HTR-8/SVneo (cell line): ENCODE measurements around the gene KCNJ3.

ENCODE experiments used
- DNase-seq: peaks from one replicate; pipeline ENCODE4 v3.0.0; 2011; ENCODE audit warnings: low spot score, mixed read lengths; ENCODE audit not compliant: insufficient read length
- FAIRE-seq: peaks from 2 replicates; lab custom pipeline; 2011; peaks lifted over from hg19 to GRCh38; lab: Jason Lieb, UNC

KCNJ3 gene

DNA sequence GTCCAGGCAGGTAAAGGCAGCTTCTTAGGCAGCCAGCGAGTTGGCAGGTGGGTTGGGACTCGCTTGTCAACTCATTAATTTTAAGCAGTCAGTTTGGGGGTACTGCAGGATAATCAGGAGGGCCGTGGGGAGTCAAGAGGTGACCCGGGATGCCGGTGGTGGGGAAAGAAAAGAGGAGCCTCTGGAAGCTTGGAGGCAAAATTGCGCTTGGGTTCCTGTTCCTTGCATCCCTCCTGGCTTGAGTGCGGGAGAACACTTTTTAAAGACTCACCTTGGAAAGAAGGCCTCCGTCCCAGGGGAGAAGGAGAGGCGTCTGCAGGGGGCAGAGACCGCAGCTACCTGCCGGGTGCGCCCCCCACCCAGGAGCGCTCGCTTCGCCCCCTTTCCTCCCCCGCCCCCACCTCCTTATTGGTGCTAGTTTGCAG lies at the start of gene KCNJ3:
KCNJ3 (plus strand) TSS at position 400 of the 425 bp plus-strand sequence. CDS start 81 bp downstream, outside the sequence.
- no peak for FAIRE-seq
- DNase-seq = no peak

DNA sequence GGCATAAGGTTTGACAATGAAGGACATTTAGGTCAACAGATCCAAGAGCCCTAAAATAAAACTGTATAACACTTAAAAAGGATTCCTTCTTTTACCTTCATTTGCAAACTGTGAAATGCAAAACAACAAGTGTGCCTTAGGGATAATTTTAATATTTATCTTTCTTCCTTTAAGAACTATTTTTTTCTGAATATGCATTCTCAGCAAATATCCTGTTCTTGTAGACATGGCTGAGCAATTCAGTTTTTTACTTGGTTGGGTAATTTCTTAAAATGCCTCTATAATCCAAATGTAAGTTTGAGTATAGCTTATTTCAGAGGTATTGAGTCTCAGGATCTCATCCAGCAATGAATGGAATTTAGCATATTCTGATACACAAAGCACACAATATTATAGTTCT lies 43.0 kb upstream of the KCNJ3 start:
- FAIRE-seq (no peak), DNase-seq (no peak)

GRCh38 chr2:154658854-154659253 lies 39.6 kb upstream of the KCNJ3 start:
- FAIRE-seq (no peak), DNase-seq (no peak)

- FAIRE-seq = no peak
Measured at GRCh38 chr2:154664248-154664647, 34.2 kb upstream of the KCNJ3 start.

DNA sequence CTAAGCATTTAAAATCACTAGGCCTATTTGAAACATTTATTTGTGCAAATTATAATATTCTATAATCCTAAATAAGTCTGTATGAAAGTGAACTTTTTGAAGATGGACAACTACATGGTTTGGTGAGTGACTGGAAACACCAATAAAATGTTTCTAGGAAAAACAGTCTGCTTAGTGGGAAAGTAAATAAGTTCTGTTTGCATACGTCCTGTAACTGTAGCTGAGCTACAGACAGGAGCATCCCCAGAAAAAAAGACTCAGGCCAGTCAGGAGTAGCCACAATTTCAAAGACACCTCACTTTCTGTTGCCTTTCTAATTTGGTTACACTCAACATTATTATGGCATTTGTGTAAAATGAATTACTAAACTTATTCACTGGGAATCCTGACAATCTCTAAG lies 28.4 kb upstream of the KCNJ3 start:
- no peak for FAIRE-seq
- no peak for DNase-seq

More at GRCh38 chr2:154664248-154664647, 34.2 kb upstream of the KCNJ3 start:
- no peak for DNase-seq

- no peak for FAIRE-seq
Measured at GRCh38 chr2:154673694-154674093, 24.8 kb upstream of the KCNJ3 start.

DNA sequence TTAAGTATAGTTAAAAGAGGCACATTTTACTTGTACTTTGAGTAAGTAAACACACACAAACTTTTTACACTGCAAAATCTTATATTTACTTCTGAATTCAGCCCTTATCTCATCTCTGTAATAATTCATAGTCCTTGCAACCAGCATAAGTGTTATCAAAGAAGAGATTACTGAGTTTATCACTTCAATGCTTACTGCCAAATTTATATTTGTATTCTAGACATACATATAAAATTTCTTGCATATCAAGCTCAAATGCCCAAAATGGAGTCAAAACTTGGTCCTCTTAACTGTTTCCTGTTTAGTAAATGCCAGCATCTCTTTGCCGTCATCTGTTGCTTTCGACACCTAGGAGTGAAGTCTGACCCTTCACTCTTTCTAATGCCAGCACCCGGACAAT lies 21.1 kb upstream of the KCNJ3 start:
- DNase-seq (no peak), FAIRE-seq (no peak)

More at GRCh38 chr2:154673694-154674093, 24.8 kb upstream of the KCNJ3 start:
- DNase-seq = no peak

- no peak for FAIRE-seq
- DNase-seq = no peak
Measured at GRCh38 chr2:154681741-154682140, 16.8 kb upstream of the KCNJ3 start.

- FAIRE-seq = no peak
Measured at GRCh38 chr2:154686162-154686561, 12.3 kb upstream of the KCNJ3 start.

GRCh38 chr2:154688373-154688772 lies 10.1 kb upstream of the KCNJ3 start:
- DNase-seq (no peak), FAIRE-seq (no peak)

More at GRCh38 chr2:154686162-154686561, 12.3 kb upstream of the KCNJ3 start:
- no peak for DNase-seq

GRCh38 chr2:154689158-154689557 lies 9.3 kb upstream of the KCNJ3 start:
- no peak for FAIRE-seq
- no peak for DNase-seq

- no peak for FAIRE-seq
Measured at GRCh38 chr2:154692927-154693326, 5.6 kb upstream of the KCNJ3 start.

DNA sequence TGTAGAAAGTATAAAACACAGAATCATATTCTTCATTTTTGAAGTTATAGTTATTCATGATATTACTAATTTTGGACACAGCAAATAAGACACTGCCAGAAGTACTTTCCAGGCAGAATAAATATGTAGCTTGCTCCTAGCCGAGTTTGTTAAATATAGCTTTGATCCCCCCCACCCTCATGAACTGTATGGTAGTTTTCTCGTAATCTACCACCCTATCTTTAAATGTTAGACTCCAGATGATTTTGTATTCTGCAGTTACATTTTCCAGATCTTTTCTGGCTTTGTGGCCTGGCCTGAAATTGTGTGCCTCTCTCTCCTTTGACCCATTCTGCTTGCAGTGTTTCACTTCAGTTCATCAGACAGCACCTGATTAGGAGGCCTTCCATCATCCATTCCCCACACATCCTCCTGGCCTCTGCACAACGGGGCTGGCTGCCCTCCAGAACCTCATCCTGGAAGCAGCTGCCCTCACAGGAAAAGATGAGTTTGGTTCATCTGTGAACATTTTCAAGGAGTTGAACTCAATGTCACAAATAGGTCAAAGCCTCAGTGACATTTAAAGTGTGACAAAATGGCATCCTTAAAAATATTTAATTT lies 4.7 kb upstream of the KCNJ3 start:
- no peak for FAIRE-seq
- no peak for DNase-seq

More at GRCh38 chr2:154692927-154693326, 5.6 kb upstream of the KCNJ3 start:
- DNase-seq = no peak

GRCh38 chr2:154694881-154695280 lies 3.6 kb upstream of the KCNJ3 start:
- FAIRE-seq = no peak

GRCh38 chr2:154696369-154696768 lies 2.1 kb upstream of the KCNJ3 start:
- FAIRE-seq = no peak
- DNase-seq = no peak

More at GRCh38 chr2:154694881-154695280, 3.6 kb upstream of the KCNJ3 start:
- DNase-seq = no peak

DNA sequence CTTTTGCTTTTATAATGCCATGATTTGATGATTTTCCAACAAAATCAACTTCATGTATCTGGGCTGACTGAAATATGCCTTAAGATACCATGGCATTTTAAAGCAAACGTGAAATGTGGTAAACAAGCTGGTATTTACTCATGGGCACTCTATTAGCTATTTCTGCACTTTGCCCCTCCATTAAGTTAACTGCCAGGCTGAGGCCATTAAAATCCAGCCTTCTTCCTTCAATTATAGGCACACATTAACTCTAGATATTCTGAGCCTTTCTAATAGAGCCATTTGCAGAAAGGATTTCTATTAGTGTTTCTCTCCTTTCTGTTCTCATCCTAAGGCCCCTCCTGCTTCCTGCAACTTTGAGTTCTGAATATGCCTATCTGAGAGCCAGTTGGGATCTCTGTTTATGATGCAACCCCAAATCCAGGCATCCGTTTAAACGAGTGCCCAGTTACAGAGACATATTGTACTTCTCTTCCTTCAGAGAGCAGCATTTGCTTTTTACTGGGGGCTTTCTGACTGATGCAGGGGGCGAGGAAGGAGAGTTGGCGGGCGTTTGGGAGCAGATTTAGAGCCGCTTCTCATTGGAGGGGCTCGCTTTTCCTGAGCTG lies 1.6 kb upstream of the KCNJ3 start:
- DNase-seq (no peak), FAIRE-seq (no peak)

DNA sequence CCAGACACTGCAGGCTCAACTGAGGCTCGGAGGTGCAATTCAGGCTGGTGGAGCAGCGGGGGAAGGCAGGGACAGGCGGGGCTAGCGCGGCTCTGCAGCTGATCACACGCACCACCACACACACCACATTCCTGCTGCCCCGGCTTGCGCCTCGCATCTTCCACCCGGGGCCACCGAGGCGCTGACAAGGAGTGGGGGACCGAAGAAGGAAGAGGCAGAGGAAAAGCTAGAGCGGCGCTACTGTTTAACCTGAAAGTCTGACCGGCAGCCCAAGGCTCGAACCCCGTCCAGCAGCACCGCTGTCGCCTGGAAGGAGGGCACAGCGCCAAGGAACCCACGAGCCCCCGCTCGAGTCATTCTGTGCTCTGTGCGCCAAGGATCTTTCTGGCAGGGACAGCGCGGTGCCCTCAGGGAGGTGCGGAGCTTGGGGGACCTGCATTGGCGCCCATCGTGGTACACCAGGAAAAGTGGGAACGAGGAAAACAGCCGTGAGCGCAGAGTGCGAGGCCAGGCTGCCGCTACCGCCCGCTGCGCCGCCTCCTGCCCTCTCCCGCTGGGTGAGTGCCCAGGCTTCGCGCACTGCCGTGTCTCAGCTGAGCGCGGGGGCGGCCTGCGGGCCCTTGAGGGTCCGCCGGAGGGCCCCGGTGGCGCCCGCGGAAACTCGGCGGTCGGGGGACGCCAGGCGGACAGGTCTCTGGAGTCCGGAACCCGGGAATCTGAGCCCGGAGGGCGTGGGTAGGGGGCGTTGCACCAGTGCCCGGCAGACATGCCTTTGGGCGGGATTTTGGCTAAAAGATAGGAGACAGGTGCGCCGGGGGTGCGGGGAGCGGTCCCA lies 860 bp upstream of the KCNJ3 start:
- DNase-seq (no peak), FAIRE-seq (no peak)

DNA sequence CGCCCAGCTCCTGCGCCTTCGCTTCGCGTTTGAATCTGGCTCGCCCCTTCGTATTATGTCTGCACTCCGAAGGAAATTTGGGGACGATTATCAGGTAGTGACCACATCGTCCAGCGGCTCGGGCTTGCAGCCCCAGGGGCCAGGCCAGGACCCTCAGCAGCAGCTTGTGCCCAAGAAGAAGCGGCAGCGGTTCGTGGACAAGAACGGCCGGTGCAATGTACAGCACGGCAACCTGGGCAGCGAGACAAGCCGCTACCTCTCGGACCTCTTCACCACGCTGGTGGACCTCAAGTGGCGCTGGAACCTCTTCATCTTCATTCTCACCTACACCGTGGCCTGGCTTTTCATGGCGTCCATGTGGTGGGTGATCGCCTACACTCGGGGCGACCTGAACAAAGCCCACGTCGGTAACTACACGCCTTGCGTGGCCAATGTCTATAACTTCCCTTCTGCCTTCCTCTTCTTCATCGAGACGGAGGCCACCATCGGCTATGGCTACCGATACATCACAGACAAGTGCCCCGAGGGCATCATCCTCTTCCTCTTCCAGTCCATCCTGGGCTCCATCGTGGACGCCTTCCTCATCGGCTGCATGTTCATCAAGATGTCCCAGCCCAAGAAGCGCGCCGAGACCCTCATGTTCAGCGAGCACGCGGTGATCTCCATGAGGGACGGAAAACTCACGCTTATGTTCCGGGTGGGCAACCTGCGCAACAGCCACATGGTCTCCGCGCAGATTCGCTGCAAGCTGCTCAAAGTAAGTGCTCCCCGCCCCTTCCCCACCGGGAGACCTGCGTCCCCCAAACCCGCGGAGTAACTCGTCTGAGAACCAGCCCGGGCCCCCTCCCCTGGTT lies 453 bp downstream of the KCNJ3 start:
- DNase-seq = no peak
- FAIRE-seq = no peak

- FAIRE-seq = no peak
- DNase-seq = no peak
Measured at GRCh38 chr2:154699575-154699930, 1.1 kb downstream of the KCNJ3 start.

DNA sequence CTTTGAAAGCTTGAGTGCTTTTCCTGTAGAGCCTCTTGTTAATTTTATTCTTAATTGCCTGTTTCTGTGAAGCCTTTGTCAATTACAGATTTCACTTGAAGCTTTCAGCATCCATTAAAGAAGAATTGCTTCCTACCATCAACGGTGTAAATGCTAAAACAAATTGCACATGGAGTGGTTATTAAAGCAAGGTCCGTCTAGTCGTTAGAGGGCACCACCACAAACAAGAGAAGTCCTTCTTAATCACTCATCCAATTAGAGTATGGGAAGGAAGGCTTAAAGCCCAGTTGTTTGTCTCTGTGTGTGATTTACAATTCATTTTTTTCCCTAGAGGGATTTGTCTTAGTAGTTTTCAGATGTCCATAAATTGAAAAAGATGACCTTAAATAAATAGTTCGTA lies 1.6 kb downstream of the KCNJ3 start:
- DNase-seq (no peak), FAIRE-seq (no peak)
